Stimulated activated memory B cell treated with anti-CD40 and anti-IgM and Interleukin-4, amounts not matched to agents 10 μg/mL and 1 μg/mL and 100 μg/mL, for 72 hours (primary cell): Measurements from ENCODE around the gene TF.

Source experiments
- ATAC-seq: fragments of 150-1000 bp; cut with Tn5 transposase; 2 replicates; pipeline ENCODE4 v1.10.0; 2021
- H3K27ac Mint-ChIP-seq: one replicate; pipeline ENCODE4 v1.8.0; 2022; ENCODE audit warnings: mild to moderate bottlenecking, mixed read lengths
- H3K27me3 Mint-ChIP-seq: one replicate; pipeline ENCODE4 v1.8.0; 2022; ENCODE audit warnings: mixed read lengths
- H3K36me3 Mint-ChIP-seq: one replicate; pipeline ENCODE4 v1.8.0; 2022; ENCODE audit warnings: mixed read lengths
- H3K4me1 Mint-ChIP-seq: one replicate; pipeline ENCODE4 v1.8.0; 2022; ENCODE audit warnings: mixed read lengths
- H3K4me3 Mint-ChIP-seq: one replicate; pipeline ENCODE4 v1.8.0; 2022; ENCODE audit warnings: mild to moderate bottlenecking, moderate library complexity, mixed read lengths
- H3K9me3 Mint-ChIP-seq: one replicate; pipeline ENCODE4 v1.8.0; 2022; ENCODE audit warnings: mixed read lengths

TF gene

DNA sequence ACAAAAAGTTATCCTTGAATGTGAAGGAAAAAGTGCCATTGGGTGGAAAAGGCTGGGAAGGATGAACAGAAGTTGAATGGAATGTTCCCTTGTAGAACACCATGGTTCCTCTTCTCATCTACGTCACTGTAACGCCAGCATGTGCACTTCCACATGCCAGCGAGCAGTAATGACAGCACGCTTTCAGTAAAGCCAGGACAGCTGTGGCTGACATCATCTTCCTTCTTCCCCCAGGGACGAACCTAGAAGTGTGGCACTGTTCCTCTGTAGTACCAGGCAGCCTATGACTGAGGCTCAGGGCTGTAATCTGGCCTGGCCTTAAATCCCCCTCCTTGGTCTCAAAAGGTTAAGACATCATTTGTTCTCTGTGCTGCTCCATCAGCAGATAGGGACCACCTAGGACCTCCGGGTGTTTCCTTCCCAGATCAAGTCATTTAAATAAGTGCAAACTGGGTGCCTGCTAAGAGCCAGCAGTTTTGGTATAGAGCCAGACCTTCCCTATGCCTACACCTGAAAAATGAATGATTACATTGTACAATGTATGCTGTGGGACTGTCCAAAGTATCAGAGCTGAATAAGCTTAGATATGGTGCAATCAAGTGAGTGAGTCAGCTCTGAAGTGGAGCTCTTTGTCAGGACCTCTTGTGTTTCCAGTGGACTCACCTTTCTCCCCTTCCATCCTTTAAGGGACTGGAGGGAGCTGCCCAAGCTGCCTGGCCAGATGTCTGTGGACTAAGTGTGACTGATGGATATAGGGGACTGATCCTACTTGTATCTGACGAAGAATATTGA lies 53.8 kb downstream of the TF start:
- Mint-ChIP-seq H3K4me1 (peaks cover under 1% of the 10 kb centered on the region), H3K9me3 (no peaks in the 10 kb centered on the region), H3K27me3 (peaks cover 26% of the 10 kb centered on the region), H3K27ac (no peak overlapping the region), H3K36me3 (peaks cover 5% of the 10 kb centered on the region), H3K4me3 (no peak overlapping the region)
- ATAC-seq: peak; percentile 41

DNA sequence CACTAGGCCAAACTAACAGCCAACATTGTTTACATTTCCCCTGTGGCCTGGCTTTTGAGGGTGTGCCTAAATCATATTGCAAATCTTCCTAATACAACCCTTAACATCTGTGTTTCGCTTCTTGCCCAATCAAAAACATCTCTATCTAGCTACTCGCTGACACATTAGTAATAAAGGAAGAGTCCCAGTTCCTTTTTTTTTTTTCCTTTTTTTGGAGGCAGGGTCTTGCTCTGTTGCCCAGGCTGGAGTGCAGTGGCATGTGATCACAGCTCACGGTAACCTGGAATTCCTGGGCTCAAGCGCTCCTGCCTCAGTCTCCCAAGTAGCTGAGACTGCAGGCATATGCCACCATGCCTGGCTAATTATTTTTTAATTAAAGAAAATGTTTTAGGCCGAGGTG lies 57.3 kb downstream of the TF start:
- Mint-ChIP-seq H3K27me3 (no peaks in the 10 kb centered on the region), H3K27ac (no peak overlapping the region), H3K9me3 (no peaks in the 10 kb centered on the region), H3K36me3 (no peaks in the 10 kb centered on the region), H3K4me3 (no peak overlapping the region), H3K4me1 (peaks cover 14% of the 10 kb centered on the region)
- ATAC-seq: no peak

- no peaks in the 10 kb centered on the region for H3K27me3 Mint-ChIP-seq
- H3K9me3 Mint-ChIP-seq: no peaks in the 10 kb centered on the region
- peak overlapping the region; percentile 99 for H3K27ac Mint-ChIP-seq
- H3K4me3 Mint-ChIP-seq: peak overlapping the region; percentile 99
- peaks cover 14% of the 10 kb centered on the region for H3K4me1 Mint-ChIP-seq
- peaks cover 7% of the 10 kb centered on the region for H3K36me3 Mint-ChIP-seq
- no peak for ATAC-seq
Observed at GRCh38 chr3:133804896-133805295, 58.7 kb downstream of the TF start.

DNA sequence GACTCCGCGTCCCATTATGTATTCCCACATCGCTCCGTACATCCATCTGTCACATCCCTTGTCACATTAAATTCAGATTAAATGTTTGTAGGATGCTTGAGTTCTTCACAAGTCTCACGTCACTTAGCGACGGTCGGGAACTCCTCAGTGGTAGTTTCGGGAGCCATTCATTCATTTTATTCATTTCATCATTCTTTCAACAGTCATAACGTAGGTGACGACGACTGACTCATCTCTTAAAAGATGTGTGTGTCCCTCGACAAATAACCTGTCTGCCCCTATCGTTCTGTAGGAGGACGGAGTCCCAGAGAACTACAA lies 59.1 kb downstream of the TF start:
- Mint-ChIP-seq H3K27ac (peak overlapping the region; percentile 99), H3K36me3 (peaks cover 11% of the 10 kb centered on the region), H3K9me3 (no peaks in the 10 kb centered on the region), H3K4me3 (peak overlapping the region; percentile 99), H3K4me1 (peaks cover 14% of the 10 kb centered on the region), H3K27me3 (no peaks in the 10 kb centered on the region)
- ATAC-seq: no peak

GRCh38 chr3:133805702-133806475 lies 59.7 kb downstream of the TF start, which contains the start of gene SRPRB:
SRPRB (plus strand) TSS chr3:133805815; CDS start chr3:133805849, 34 bp downstream.
- peak within 1 kb of the TSS; percentile 99 for H3K4me3 Mint-ChIP-seq
- peak; percentile 100 for ATAC-seq
- no peaks in the 10 kb centered on the region for H3K27me3 Mint-ChIP-seq
- peaks cover 17% of the 10 kb centered on the region for H3K36me3 Mint-ChIP-seq
- H3K9me3 Mint-ChIP-seq: no peaks in the 10 kb centered on the region
- H3K27ac Mint-ChIP-seq: peak within 1 kb of the TSS; percentile 99
- H3K4me1 Mint-ChIP-seq: peaks cover 14% of the 10 kb centered on the region

GRCh38 chr3:133812872-133813271 lies 66.7 kb downstream of the TF start:
- H3K4me1 Mint-ChIP-seq: peaks cover 12% of the 10 kb centered on the region

DNA sequence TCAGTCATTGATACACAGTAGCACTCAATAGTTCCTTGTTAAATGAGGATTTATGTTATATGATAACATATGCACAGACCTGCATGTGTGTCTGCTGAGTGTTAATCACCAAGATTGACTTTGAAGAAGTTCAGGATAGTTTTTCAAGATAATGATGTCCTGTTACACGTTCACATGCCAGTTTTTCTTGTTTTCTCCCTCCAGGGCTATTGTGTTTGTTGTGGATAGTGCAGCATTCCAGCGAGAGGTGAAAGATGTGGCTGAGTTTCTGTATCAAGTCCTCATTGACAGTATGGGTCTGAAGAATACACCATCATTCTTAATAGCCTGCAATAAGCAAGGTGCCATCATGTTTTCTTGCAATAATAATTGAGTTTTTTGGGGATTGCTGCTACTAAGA lies 69.2 kb downstream of the TF start:
- H3K27ac Mint-ChIP-seq: no peak overlapping the region
- H3K27me3 Mint-ChIP-seq: no peaks in the 10 kb centered on the region
- ATAC-seq: no peak
- H3K4me1 Mint-ChIP-seq: peaks cover 12% of the 10 kb centered on the region
- H3K4me3 Mint-ChIP-seq: no peak overlapping the region
- peaks cover 50% of the 10 kb centered on the region for H3K36me3 Mint-ChIP-seq
- H3K9me3 Mint-ChIP-seq: no peaks in the 10 kb centered on the region

More at GRCh38 chr3:133812872-133813271, 66.7 kb downstream of the TF start:
- H3K27me3 Mint-ChIP-seq: no peaks in the 10 kb centered on the region
- H3K9me3 Mint-ChIP-seq: no peaks in the 10 kb centered on the region
- no peak for ATAC-seq
- peaks cover 49% of the 10 kb centered on the region for H3K36me3 Mint-ChIP-seq
- no peak overlapping the region for H3K4me3 Mint-ChIP-seq
- peak overlapping the region; percentile 11 for H3K27ac Mint-ChIP-seq

- no peak for ATAC-seq
- no peaks in the 10 kb centered on the region for H3K4me1 Mint-ChIP-seq
- no peaks in the 10 kb centered on the region for H3K9me3 Mint-ChIP-seq
- peaks cover 59% of the 10 kb centered on the region for H3K36me3 Mint-ChIP-seq
- no peak overlapping the region for H3K4me3 Mint-ChIP-seq
- no peaks in the 10 kb centered on the region for H3K27me3 Mint-ChIP-seq
- no peak overlapping the region for H3K27ac Mint-ChIP-seq
Observed at GRCh38 chr3:133820129-133820528, 73.9 kb downstream of the TF start.

DNA sequence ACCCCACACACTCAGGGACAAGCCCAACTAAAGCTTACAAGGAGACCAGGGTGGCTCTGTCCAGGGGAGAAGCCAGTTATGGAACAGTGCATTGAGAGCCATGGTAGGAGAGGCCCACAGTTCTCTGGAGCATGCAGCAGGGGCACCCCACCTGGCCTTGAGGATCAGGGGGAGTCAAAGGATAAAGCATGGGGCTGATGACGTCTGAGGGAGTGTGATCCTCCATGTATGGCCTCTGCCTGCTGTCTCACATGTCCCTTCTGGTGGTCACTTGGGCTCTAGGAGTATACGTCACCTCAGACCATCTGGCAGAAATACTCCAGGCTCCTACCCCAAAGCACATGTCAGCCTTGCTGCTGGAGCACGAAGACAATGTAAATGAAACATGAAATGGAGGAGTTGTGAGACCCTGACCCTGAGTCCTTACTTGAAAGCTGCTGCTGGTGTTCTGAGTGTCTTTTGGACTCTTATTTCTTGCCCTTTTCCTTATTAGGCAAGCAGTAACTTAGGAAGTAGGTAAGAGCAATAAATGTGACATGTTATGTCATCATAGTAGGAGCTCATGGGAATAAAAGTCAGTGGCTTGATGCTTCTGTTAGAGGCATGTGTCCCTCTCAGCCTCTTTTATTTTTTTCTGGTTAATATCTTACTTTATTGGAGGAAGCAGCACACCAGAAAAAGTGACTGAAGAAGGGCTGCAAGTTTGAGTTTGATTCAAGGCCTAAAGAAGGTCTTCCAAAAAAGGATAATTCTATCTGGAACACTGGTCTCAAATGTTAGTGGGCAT lies 74.9 kb downstream of the TF start:
- ATAC-seq: no peak
- H3K36me3 Mint-ChIP-seq: peaks cover 64% of the 10 kb centered on the region
- H3K4me1 Mint-ChIP-seq: no peaks in the 10 kb centered on the region
- H3K27me3 Mint-ChIP-seq: no peaks in the 10 kb centered on the region
- H3K27ac Mint-ChIP-seq: no peak overlapping the region
- no peak overlapping the region for H3K4me3 Mint-ChIP-seq
- no peaks in the 10 kb centered on the region for H3K9me3 Mint-ChIP-seq

- H3K27me3 Mint-ChIP-seq: no peaks in the 10 kb centered on the region
- ATAC-seq: no peak
- H3K27ac Mint-ChIP-seq: no peak overlapping the region
- peaks cover 64% of the 10 kb centered on the region for H3K36me3 Mint-ChIP-seq
- H3K4me1 Mint-ChIP-seq: no peaks in the 10 kb centered on the region
- H3K4me3 Mint-ChIP-seq: no peak overlapping the region
- H3K9me3 Mint-ChIP-seq: no peaks in the 10 kb centered on the region
Observed at GRCh38 chr3:133821767-133822638, 75.8 kb downstream of the TF start.

DNA sequence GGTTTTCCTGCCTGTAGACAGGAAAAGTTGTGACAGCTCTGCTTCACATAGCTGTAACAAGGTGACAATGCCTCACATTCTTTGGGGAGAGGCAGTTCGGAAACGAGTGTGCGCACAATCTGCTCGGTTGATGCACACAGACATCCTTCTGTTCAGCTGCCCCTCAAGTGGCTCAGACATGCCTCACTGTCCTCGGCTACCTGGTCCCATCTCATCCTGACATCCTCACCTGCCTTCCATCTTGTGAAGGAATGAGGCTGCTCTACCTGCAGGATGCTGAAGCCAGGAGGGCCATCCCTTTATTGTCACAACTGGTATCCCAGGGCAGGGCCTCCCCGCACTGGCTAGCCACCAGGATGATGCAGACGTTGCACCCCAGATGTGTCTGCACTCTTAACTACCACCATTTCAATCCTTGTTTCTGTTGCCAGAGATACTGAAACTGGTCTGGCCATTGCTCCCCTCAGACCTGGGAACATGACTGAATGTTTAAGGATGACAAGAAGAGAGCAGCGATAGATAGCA lies 78.8 kb downstream of the TF start:
- Mint-ChIP-seq H3K9me3 (no peaks in the 10 kb centered on the region), H3K4me1 (no peaks in the 10 kb centered on the region), H3K27ac (no peak overlapping the region), H3K36me3 (peaks cover 51% of the 10 kb centered on the region), H3K4me3 (no peak overlapping the region), H3K27me3 (no peaks in the 10 kb centered on the region)
- no peak for ATAC-seq

GRCh38 chr3:133825969-133826727 lies 80.0 kb downstream of the TF start:
- ATAC-seq: peak; percentile 37
- no peaks in the 10 kb centered on the region for H3K4me1 Mint-ChIP-seq
- H3K36me3 Mint-ChIP-seq: peaks cover 40% of the 10 kb centered on the region
- H3K27me3 Mint-ChIP-seq: no peaks in the 10 kb centered on the region
- H3K27ac Mint-ChIP-seq: no peak overlapping the region
- H3K9me3 Mint-ChIP-seq: no peaks in the 10 kb centered on the region
- no peak overlapping the region for H3K4me3 Mint-ChIP-seq

- H3K9me3 Mint-ChIP-seq: no peaks in the 10 kb centered on the region
- H3K36me3 Mint-ChIP-seq: peaks cover 34% of the 10 kb centered on the region
- H3K4me1 Mint-ChIP-seq: no peaks in the 10 kb centered on the region
- H3K27me3 Mint-ChIP-seq: no peaks in the 10 kb centered on the region
- no peak overlapping the region for H3K27ac Mint-ChIP-seq
- no peak overlapping the region for H3K4me3 Mint-ChIP-seq
- no peak for ATAC-seq
Observed at GRCh38 chr3:133827136-133827535, 80.9 kb downstream of the TF start.

- Mint-ChIP-seq H3K27ac (no peak overlapping the region), H3K4me1 (no peaks in the 10 kb centered on the region), H3K4me3 (no peak overlapping the region), H3K27me3 (no peaks in the 10 kb centered on the region), H3K9me3 (no peaks in the 10 kb centered on the region), H3K36me3 (peaks cover 28% of the 10 kb centered on the region)
- ATAC-seq: no peak
Observed at GRCh38 chr3:133827684-133828083, 81.5 kb downstream of the TF start.
